Neural cell (in vitro differentiated cells): ENCODE data around the gene GLIS2. TPM values are rescaled to one million over a fixed set of nuclear protein-coding genes. Genes with fewer than 3 reads are reported as not detected.
"Not testable (repeated sequence)": the region's sequence is repeated elsewhere in the genome, so short reads cannot be mapped to it uniquely, and the experiment has no call there.

Experiments used
- H2AFZ ChIP-seq: fragments of 200-600, 300-800 bp; sonication (generic), shearing (Covaris generic); 2 replicates; pipeline ENCODE4 v1.6.0; 2014; ENCODE audit warnings: low read depth, mild to moderate bottlenecking, antibody characterized with exemption, low read length, moderate library complexity
- H3F3A ChIP-seq: fragments of 200-600 bp; shearing (Covaris generic); 2 replicates; pipeline ENCODE4 v1.6.1; 2016; ENCODE audit warnings: mild to moderate bottlenecking, moderate library complexity, mixed read lengths, antibody characterized with exemption, low read length; ENCODE audit not compliant: insufficient read depth, poor library complexity, severe bottlenecking
- H3K27ac ChIP-seq: fragments of 200-600, 300-800 bp; sonication (generic), shearing (Covaris generic); 2 replicates; pipeline ENCODE4 v1.5.1; 2014; ENCODE audit warnings: mild to moderate bottlenecking, low read length, moderate library complexity
- H3K27me3 ChIP-seq: fragments of 300-800, 200-600 bp; sonication (generic), shearing (Covaris generic); 2 replicates; pipeline ENCODE4 v1.6.0; 2014; ENCODE audit warnings: mild to moderate bottlenecking, low read depth, low read length, moderate library complexity; ENCODE audit not compliant: insufficient read depth
- H3K36me3 ChIP-seq: fragments of 300-800, 200-600 bp; sonication (generic), shearing (Covaris generic); 2 replicates; pipeline ENCODE4 v1.5.1; 2014; ENCODE audit warnings: mild to moderate bottlenecking, antibody characterized with exemption, low read length, moderate library complexity; ENCODE audit not compliant: insufficient read depth
- H3K4me2 ChIP-seq: fragments of 300-800, 200-600 bp; sonication (generic), shearing (Covaris generic); 2 replicates; pipeline ENCODE4 v1.6.0; 2014; ENCODE audit warnings: mild to moderate bottlenecking, low read length
- H3K4me3 ChIP-seq: fragments of 300-800, 200-600 bp; sonication (generic), shearing (Covaris generic); 2 replicates; pipeline ENCODE4 v1.5.1; 2014; ENCODE audit warnings: mild to moderate bottlenecking, low read length, moderate library complexity
- H3K79me2 ChIP-seq: fragments of 200-600 bp; shearing (Covaris generic); replicated peaks from 2 replicates; pipeline ENCODE4 v1.6.0; 2014; ENCODE audit warnings: mild to moderate bottlenecking, low read length, moderate library complexity; ENCODE audit not compliant: insufficient read depth
- H3K9ac ChIP-seq: fragments of 300-800, 200-600 bp; sonication (generic), shearing (Covaris generic); 2 replicates; pipeline ENCODE4 v1.6.1; 2016; ENCODE audit warnings: mild to moderate bottlenecking, low read length, mixed read lengths
- H3K9me2 ChIP-seq: fragments of 200-600 bp; shearing (Covaris generic); 2 replicates; pipeline ENCODE4 v1.6.1; 2016; ENCODE audit warnings: mild to moderate bottlenecking, low read length, mixed read lengths; ENCODE audit not compliant: insufficient read depth
- H3K9me3 ChIP-seq: fragments of 200-600, 300-800 bp; sonication (generic), shearing (Covaris generic); 2 replicates; pipeline ENCODE4 v1.6.1; 2016; ENCODE audit warnings: mild to moderate bottlenecking, mixed run types, low read length, moderate library complexity, mixed read lengths
- H4K20me1 ChIP-seq: fragments of 200-600 bp; shearing (Covaris generic); 2 replicates; pipeline ENCODE4 v1.6.1; 2016; ENCODE audit warnings: mild to moderate bottlenecking, mixed run types; ENCODE audit not compliant: insufficient read depth
- EP300 ChIP-seq: fragments of 450-650 bp; conservative IDR thresholded peaks from 2 replicates; pipeline ENCODE4 v1.6.1; 2014; ENCODE audit warnings: antibody characterized with exemption, mild to moderate bottlenecking, moderate library complexity; ENCODE audit not compliant: poor library complexity, severe bottlenecking
- EZH2 ChIP-seq: fragments of 200-600, 300-800 bp; shearing (Covaris generic), sonication (generic); IDR thresholded peaks from 2 replicates; pipeline ENCODE4 v1.6.1; 2014; ENCODE audit warnings: antibody characterized with exemption, low read length, borderline replicate concordance, mild to moderate bottlenecking; ENCODE audit not compliant: insufficient read depth, poor library complexity, severe bottlenecking
- MXI1 ChIP-seq: fragments of 450-650 bp; conservative IDR thresholded peaks from 2 replicates; pipeline ENCODE4 v1.6.1; 2014; ENCODE audit warnings: antibody characterized with exemption, mild to moderate bottlenecking; ENCODE audit not compliant: poor library complexity, severe bottlenecking
- POLR2AphosphoS5 ChIP-seq: IDR thresholded peaks from 2 replicates; pipeline ENCODE4 v1.6.1; 2012
- RAD21 ChIP-seq: fragments of 450-650 bp; conservative IDR thresholded peaks from 2 replicates; pipeline ENCODE4 v1.6.1; 2014; ENCODE audit warnings: antibody characterized with exemption, mild to moderate bottlenecking, moderate library complexity
- SMC3 ChIP-seq: fragments of 450-650 bp; conservative IDR thresholded peaks from 2 replicates; pipeline ENCODE4 v1.6.1; 2014; ENCODE audit warnings: antibody characterized with exemption, mild to moderate bottlenecking, moderate library complexity; ENCODE audit not compliant: poor library complexity
- TAF1 ChIP-seq: IDR thresholded peaks from 2 replicates; pipeline ENCODE4 v1.6.1; 2012; ENCODE audit warnings: low read depth
- polyA plus RNA-seq: library from polyadenylated mRNA; depleted of rRNA; stranded (reverse); fragments of >200 nt; gene quantifications from 2 replicates; pipeline ENCODE4 v1.2.3, GENCODE V29; 2014
- TF ChIP-seq, protein P1 (sequence below): fragments of 450-650 bp; IDR thresholded peaks from 2 replicates; pipeline ENCODE4 v1.5.1; 2014; ENCODE audit warnings: antibody characterized with exemption, mild to moderate bottlenecking, moderate library complexity; ENCODE audit not compliant: poor library complexity, severe bottlenecking
- TF ChIP-seq, protein P2 (sequence below): IDR thresholded peaks from 2 replicates; pipeline ENCODE4 v1.6.1; 2012; ENCODE audit warnings: borderline replicate concordance

Gene GLIS2
- polyA plus RNA-seq, 1 donor from 2014 or later, result 2.6 TPM

GRCh38 chr16:4333308-4333638 lies 17.4 kb downstream of the GLIS2 start:
- no peak overlapping the region for H3K4me3 ChIP-seq
- H3F3A ChIP-seq, result no peaks in the 10 kb centered on the region
- no peaks in the 10 kb centered on the region for H3K27me3 ChIP-seq
- no peak for TF ChIP-seq TAF1
- TF ChIP-seq, protein P1, sequence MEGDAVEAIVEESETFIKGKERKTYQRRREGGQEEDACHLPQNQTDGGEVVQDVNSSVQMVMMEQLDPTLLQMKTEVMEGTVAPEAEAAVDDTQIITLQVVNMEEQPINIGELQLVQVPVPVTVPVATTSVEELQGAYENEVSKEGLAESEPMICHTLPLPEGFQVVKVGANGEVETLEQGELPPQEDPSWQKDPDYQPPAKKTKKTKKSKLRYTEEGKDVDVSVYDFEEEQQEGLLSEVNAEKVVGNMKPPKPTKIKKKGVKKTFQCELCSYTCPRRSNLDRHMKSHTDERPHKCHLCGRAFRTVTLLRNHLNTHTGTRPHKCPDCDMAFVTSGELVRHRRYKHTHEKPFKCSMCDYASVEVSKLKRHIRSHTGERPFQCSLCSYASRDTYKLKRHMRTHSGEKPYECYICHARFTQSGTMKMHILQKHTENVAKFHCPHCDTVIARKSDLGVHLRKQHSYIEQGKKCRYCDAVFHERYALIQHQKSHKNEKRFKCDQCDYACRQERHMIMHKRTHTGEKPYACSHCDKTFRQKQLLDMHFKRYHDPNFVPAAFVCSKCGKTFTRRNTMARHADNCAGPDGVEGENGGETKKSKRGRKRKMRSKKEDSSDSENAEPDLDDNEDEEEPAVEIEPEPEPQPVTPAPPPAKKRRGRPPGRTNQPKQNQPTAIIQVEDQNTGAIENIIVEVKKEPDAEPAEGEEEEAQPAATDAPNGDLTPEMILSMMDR, result no peak
- TF ChIP-seq EP300, result no peak
- no peak for TF ChIP-seq POLR2AphosphoS5
- no peak for TF ChIP-seq SMC3
- no peak for TF ChIP-seq EZH2
- TF ChIP-seq RAD21, result no peak
- no peak for TF ChIP-seq MXI1
- TF ChIP-seq, protein P2, sequence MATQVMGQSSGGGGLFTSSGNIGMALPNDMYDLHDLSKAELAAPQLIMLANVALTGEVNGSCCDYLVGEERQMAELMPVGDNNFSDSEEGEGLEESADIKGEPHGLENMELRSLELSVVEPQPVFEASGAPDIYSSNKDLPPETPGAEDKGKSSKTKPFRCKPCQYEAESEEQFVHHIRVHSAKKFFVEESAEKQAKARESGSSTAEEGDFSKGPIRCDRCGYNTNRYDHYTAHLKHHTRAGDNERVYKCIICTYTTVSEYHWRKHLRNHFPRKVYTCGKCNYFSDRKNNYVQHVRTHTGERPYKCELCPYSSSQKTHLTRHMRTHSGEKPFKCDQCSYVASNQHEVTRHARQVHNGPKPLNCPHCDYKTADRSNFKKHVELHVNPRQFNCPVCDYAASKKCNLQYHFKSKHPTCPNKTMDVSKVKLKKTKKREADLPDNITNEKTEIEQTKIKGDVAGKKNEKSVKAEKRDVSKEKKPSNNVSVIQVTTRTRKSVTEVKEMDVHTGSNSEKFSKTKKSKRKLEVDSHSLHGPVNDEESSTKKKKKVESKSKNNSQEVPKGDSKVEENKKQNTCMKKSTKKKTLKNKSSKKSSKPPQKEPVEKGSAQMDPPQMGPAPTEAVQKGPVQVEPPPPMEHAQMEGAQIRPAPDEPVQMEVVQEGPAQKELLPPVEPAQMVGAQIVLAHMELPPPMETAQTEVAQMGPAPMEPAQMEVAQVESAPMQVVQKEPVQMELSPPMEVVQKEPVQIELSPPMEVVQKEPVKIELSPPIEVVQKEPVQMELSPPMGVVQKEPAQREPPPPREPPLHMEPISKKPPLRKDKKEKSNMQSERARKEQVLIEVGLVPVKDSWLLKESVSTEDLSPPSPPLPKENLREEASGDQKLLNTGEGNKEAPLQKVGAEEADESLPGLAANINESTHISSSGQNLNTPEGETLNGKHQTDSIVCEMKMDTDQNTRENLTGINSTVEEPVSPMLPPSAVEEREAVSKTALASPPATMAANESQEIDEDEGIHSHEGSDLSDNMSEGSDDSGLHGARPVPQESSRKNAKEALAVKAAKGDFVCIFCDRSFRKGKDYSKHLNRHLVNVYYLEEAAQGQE, result no peak
- no peaks in the 10 kb centered on the region for H3K9me2 ChIP-seq
- no peak overlapping the region for H2AFZ ChIP-seq
- no peaks in the 10 kb centered on the region for H3K36me3 ChIP-seq
- H3K9ac ChIP-seq, result no peak overlapping the region
- peaks cover 22% of the 10 kb centered on the region for H3K79me2 ChIP-seq
- no peaks in the 10 kb centered on the region for H4K20me1 ChIP-seq
- H3K4me2 ChIP-seq, result no peak overlapping the region
- no peaks in the 10 kb centered on the region for H3K9me3 ChIP-seq
- H3K27ac ChIP-seq, result no peak overlapping the region

DNA sequence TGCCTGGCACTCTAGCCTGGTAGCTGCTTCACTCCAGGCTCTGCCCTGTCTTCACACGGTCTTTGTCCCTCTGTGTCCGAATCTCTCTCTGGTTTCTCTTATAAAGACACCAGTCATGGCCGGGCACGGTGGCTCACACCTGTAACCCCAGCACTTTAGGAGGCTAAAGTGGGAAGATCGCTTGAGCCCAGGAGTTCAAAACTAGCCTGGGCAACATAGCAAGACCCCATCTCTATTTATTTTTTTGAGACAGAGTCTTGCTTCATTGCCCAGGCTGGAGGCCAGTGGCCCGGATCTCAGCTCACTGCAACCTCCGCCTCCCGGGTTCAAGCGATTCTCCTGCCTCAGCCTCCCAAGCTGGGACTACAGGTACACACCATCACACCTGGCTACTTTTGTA lies 17.8 kb downstream of the GLIS2 start:
- H3K79me2 ChIP-seq, result peaks cover 18% of the 10 kb centered on the region
- not testable (repeated sequence) for H4K20me1 ChIP-seq, H2AFZ ChIP-seq, H3K4me2 ChIP-seq, H3K4me3 ChIP-seq, H3K27ac ChIP-seq, H3K27me3 ChIP-seq, H3K9me3 ChIP-seq, H3K9me2 ChIP-seq, H3K36me3 ChIP-seq, H3F3A ChIP-seq, H3K9ac ChIP-seq
